Measurements from ENCODE around the gene ARHGAP10.

ARHGAP10 gene

DNA sequence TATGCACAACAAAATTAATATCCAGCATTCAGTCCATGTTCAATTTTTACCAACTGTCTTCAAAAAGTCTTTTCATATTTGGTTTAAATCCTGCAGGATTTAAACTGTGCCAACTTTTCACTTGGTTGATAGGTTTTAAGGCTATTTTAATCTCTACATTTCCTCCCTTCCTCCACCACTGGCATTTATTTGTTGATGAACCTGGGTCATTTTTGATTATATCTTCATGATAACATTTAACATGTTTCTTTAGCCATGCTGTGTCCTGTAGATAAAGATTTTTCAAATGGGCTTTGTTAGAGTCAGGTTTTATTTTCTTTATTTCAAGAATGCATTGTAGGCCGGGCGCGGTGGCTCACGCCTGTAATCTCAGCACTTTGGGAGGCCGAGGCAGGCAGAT is 216.4 kb downstream of the ARHGAP10 start:
- Histone ChIP-seq H4K20me1 (ENCODE audit: insufficient read depth, low read length) (no peaks in the 10 kb centered on the region), H3K9ac (ENCODE audit: low read depth, low read length) (no peak overlapping the region), H3K27me3 (ENCODE audit: insufficient read depth, low read length, poor library complexity) (no peaks in the 10 kb centered on the region), H3K27ac (ENCODE audit: low read length) (no peak overlapping the region), H3K4me1 (ENCODE audit: insufficient read depth, low read length) (no peaks in the 10 kb centered on the region), H3K9me3 (ENCODE audit: insufficient read depth, low read length, severe bottlenecking) (no peaks in the 10 kb centered on the region), H2AFZ (ENCODE audit: low read depth, low read length) (no peak overlapping the region), H3K36me3 (ENCODE audit: insufficient read depth, low read length) (no peaks in the 10 kb centered on the region), H3K4me3 (ENCODE audit: low read depth in 1 of 2, low read length in 2 of 2) (no peak overlapping the region), H3K4me2 (ENCODE audit: insufficient read depth, low read length) (no peak overlapping the region), H3K79me2 (ENCODE audit: insufficient read depth, low read length) (no peaks in the 10 kb centered on the region)
- DNase-seq (no peak), ATAC-seq (ENCODE audit: insufficient read depth, low read depth) (no peak)
- TF ChIP-seq EZH2 (IDR thresholded peaks at IDR 0.05; ENCODE audit: borderline replicate concordance, low read depth, low read length, severe bottlenecking) = no peak
- TF ChIP-seq, protein P1, sequence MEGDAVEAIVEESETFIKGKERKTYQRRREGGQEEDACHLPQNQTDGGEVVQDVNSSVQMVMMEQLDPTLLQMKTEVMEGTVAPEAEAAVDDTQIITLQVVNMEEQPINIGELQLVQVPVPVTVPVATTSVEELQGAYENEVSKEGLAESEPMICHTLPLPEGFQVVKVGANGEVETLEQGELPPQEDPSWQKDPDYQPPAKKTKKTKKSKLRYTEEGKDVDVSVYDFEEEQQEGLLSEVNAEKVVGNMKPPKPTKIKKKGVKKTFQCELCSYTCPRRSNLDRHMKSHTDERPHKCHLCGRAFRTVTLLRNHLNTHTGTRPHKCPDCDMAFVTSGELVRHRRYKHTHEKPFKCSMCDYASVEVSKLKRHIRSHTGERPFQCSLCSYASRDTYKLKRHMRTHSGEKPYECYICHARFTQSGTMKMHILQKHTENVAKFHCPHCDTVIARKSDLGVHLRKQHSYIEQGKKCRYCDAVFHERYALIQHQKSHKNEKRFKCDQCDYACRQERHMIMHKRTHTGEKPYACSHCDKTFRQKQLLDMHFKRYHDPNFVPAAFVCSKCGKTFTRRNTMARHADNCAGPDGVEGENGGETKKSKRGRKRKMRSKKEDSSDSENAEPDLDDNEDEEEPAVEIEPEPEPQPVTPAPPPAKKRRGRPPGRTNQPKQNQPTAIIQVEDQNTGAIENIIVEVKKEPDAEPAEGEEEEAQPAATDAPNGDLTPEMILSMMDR (IDR thresholded peaks at IDR 0.05; ENCODE audit: borderline replicate concordance, extremely low read depth, low read length, poor library complexity, severe bottlenecking) = no peak

DNA sequence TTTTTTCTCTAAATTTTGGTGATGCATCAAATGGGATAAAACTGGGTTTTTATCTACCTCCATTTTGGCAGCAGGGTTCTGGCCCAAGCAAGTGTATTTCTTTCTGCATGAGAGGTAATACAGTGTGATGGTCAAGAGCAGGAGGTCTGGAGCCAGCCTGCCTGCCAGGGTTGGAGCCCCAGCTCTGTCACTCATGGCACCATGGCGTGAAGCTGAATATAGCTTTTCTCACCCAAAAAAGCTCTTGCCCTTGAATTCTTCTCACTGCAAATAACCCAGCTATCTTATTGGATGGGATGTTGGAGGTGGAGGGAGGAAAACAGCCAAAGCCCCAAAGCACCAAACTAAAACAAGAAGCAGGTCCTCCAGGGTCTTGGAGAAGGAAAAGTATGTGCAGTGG is 218.4 kb downstream of the ARHGAP10 start:
- H2AFZ ChIP-seq (ENCODE audit: low read depth, low read length) = no peak overlapping the region
- H4K20me1 ChIP-seq (ENCODE audit: insufficient read depth, low read length) = no peaks in the 10 kb centered on the region
- no peaks in the 10 kb centered on the region for H3K79me2 ChIP-seq (ENCODE audit: insufficient read depth, low read length)
- H3K27ac ChIP-seq (ENCODE audit: low read length) = no peak overlapping the region
- H3K4me1 ChIP-seq (ENCODE audit: insufficient read depth, low read length) = no peaks in the 10 kb centered on the region
- TF ChIP-seq EZH2 (IDR thresholded peaks at IDR 0.05; ENCODE audit: borderline replicate concordance, low read depth, low read length, severe bottlenecking) = no peak
- H3K9ac ChIP-seq (ENCODE audit: low read depth, low read length) = no peak overlapping the region
- H3K9me3 ChIP-seq (ENCODE audit: insufficient read depth, low read length, severe bottlenecking) = no peaks in the 10 kb centered on the region
- H3K4me3 ChIP-seq (ENCODE audit: low read depth in 1 of 2, low read length in 2 of 2) = no peak overlapping the region
- H3K4me2 ChIP-seq (ENCODE audit: insufficient read depth, low read length) = no peak overlapping the region
- H3K36me3 ChIP-seq (ENCODE audit: insufficient read depth, low read length) = no peaks in the 10 kb centered on the region
- DNase-seq (no peak), ATAC-seq (ENCODE audit: insufficient read depth, low read depth) (no peak)
- no peaks in the 10 kb centered on the region for H3K27me3 ChIP-seq (ENCODE audit: insufficient read depth, low read length, poor library complexity)

DNA sequence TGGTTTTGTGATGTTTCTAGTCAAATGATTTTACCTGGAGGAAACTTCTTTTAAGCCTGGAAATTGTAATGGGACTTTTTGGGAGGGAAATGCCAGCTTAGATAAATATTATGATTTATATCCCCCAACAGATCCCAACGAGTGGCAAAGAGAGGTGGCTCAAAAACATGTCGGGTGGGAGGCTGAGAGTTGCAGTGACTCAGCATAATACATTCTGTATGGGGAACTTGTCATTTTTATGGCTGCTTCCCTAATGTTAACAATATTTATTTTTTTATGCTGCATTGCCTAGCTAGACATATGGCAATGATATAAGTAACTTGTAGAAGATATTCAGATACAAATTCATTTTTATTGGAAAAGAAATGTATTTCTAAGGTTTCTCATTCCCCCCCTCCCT is 219.0 kb downstream of the ARHGAP10 start:
- Histone ChIP-seq H3K4me3 (ENCODE audit: low read depth in 1 of 2, low read length in 2 of 2) (no peak overlapping the region), H3K79me2 (ENCODE audit: insufficient read depth, low read length) (no peaks in the 10 kb centered on the region), H3K27ac (ENCODE audit: low read length) (no peak overlapping the region), H3K9ac (ENCODE audit: low read depth, low read length) (no peak overlapping the region), H3K4me1 (ENCODE audit: insufficient read depth, low read length) (no peaks in the 10 kb centered on the region), H2AFZ (ENCODE audit: low read depth, low read length) (no peak overlapping the region), H3K9me3 (ENCODE audit: insufficient read depth, low read length, severe bottlenecking) (no peaks in the 10 kb centered on the region), H3K4me2 (ENCODE audit: insufficient read depth, low read length) (no peak overlapping the region), H3K36me3 (ENCODE audit: insufficient read depth, low read length) (no peaks in the 10 kb centered on the region), H3K27me3 (ENCODE audit: insufficient read depth, low read length, poor library complexity) (no peaks in the 10 kb centered on the region), H4K20me1 (ENCODE audit: insufficient read depth, low read length) (no peaks in the 10 kb centered on the region)
- ATAC-seq (ENCODE audit: insufficient read depth, low read depth) (no peak), DNase-seq (no peak)
- no peak for TF ChIP-seq EZH2 (IDR thresholded peaks at IDR 0.05; ENCODE audit: borderline replicate concordance, low read depth, low read length, severe bottlenecking)
- TF ChIP-seq, protein P1 (IDR thresholded peaks at IDR 0.05; ENCODE audit: borderline replicate concordance, extremely low read depth, low read length, poor library complexity, severe bottlenecking) = no peak

DNA sequence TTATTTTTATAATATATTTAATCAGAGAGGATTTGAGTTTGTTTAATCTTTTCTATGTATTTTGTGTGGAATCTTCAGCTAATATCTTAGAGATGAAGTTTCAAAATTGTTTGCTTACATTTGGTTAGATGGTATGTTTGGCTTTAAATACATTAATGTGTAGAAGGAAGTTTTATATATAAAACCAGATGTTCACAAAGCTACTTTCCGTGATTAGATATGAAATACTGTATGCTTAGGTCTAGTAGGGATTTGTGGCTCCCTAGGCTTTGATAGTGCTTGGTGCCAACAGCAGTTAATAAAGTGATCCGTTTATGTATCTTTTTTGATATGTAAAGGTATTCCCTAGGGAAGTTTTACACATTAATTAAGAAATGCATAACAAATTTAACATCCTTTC is 223.0 kb downstream of the ARHGAP10 start:
- H2AFZ ChIP-seq (ENCODE audit: low read depth, low read length) = no peak overlapping the region
- H3K27ac ChIP-seq (ENCODE audit: low read length) = no peak overlapping the region
- H3K9ac ChIP-seq (ENCODE audit: low read depth, low read length) = no peak overlapping the region
- H3K9me3 ChIP-seq (ENCODE audit: insufficient read depth, low read length, severe bottlenecking) = no peaks in the 10 kb centered on the region
- DNase-seq (no peak), ATAC-seq (ENCODE audit: insufficient read depth, low read depth) (no peak)
- H3K4me3 ChIP-seq (ENCODE audit: low read depth in 1 of 2, low read length in 2 of 2) = no peak overlapping the region
- TF ChIP-seq, protein P1 (IDR thresholded peaks at IDR 0.05; ENCODE audit: borderline replicate concordance, extremely low read depth, low read length, poor library complexity, severe bottlenecking) = no peak
- no peak for TF ChIP-seq EZH2 (IDR thresholded peaks at IDR 0.05; ENCODE audit: borderline replicate concordance, low read depth, low read length, severe bottlenecking)
- H3K79me2 ChIP-seq (ENCODE audit: insufficient read depth, low read length) = no peaks in the 10 kb centered on the region
- no peaks in the 10 kb centered on the region for H3K27me3 ChIP-seq (ENCODE audit: insufficient read depth, low read length, poor library complexity)
- no peaks in the 10 kb centered on the region for H3K36me3 ChIP-seq (ENCODE audit: insufficient read depth, low read length)
- H3K4me1 ChIP-seq (ENCODE audit: insufficient read depth, low read length) = no peaks in the 10 kb centered on the region
- H4K20me1 ChIP-seq (ENCODE audit: insufficient read depth, low read length) = no peaks in the 10 kb centered on the region
- no peak overlapping the region for H3K4me2 ChIP-seq (ENCODE audit: insufficient read depth, low read length)

All from DND-41 (cell line).